Right lobe of liver (tissue), 6 donors: ENCODE results near the gene EMC10. TPM values are rescaled to one million over a fixed set of nuclear protein-coding genes. Genes with fewer than 3 reads are reported as not detected.

Experiments used
- ATAC-seq, 4 donors: fragments of 200-7000 bp; cut with Tn5 transposase; one replicate each; pipeline ENCODE4 v1.9.1; 2020; ENCODE audit warnings: mild to moderate bottlenecking in 4 of 4, moderate library complexity in 4 of 4
- DNase-seq, 3 donors: peaks; one replicate each; pipeline ENCODE4 v3.0.0-alpha.2; 2020
- H3K27ac ChIP-seq, 3 donors: fragments of 200-600 bp; one replicate each; pipeline ENCODE4 v1.8.0; 2022
- H3K27me3 ChIP-seq, 2 donors: fragments of 200-600 bp; one replicate each; pipeline ENCODE4 v1.8.0; 2022
- H3K36me3 ChIP-seq, 4 donors: fragments of 200-600 bp; sonication (generic) in 1 of 4; one replicate each; pipeline versions ENCODE4 v1.5.1 to v1.8.0; 2017 to 2022; ENCODE audit warnings: control low read depth in 1 of 4
- H3K4me1 ChIP-seq, 4 donors: fragments of 200-600 bp; sonication (generic) in 1 of 4; one replicate each; pipeline versions ENCODE4 v1.5.1 to v1.8.0; 2017 to 2022; ENCODE audit warnings: control low read depth in 1 of 4
- H3K4me3 ChIP-seq, 3 donors: fragments of 200-600 bp; one replicate each; pipeline ENCODE4 v1.8.0; 2022
- H3K9me3 ChIP-seq, 4 donors: fragments of 200-600 bp; sonication (generic) in 1 of 4; one replicate each; pipeline versions ENCODE4 v1.5.1 to v1.8.0; 2017 to 2022; ENCODE audit warnings: control low read depth in 1 of 4
- CTCF ChIP-seq, 4 donors: fragments of 200-600 bp in 3 of 4; fragments of 450-650 bp in 1 of 4; IDR thresholded peaks; one replicate each; pipeline versions ENCODE4 v1.5.1 to v1.8.0; 2016 to 2022; ENCODE audit warnings: antibody characterized with exemption in 4 of 4, mild to moderate bottlenecking in 2 of 4
- POLR2A ChIP-seq: fragments of 450-650 bp; IDR thresholded peaks from one replicate; pipeline ENCODE4 v1.6.1; 2017; ENCODE audit warnings: antibody characterized with exemption, mild to moderate bottlenecking
- WGBS: methylation state at CpG from one replicate; pipeline ENCODE4 v1.1.6; 2018; ENCODE audit warnings: low coverage, low lambda C conversion rate; ENCODE audit not compliant: insufficient coverage; ENCODE audit errors: missing lambda C conversion rate; 5-methylcytosine and 5-hydroxymethylcytosine counted together
- intact Hi-C, 2 donors: fragments of 100-400 bp; cut with DNase I; formaldehyde crosslinking; loops; one replicate each; pipeline versions ENCODE4 v1.11.2 to v1.14.1; 2022
- total RNA-seq, 6 experiments: library from RNA; depleted of rRNA in 2 of 6; stranded (reverse); fragments of >200 nt in 2 of 6; fragmentation: NEBNext Ultra II Directional in 3 of 6; extraction: Animal tissue kit (Norgen Biotek cat#: 25700) in 3 of 6; gene quantifications; one replicate each; pipeline versions ENCODE4 v1.1.0 to v1.2.4, GENCODE V29; 2016 to 2023
- donor health status: DM: no; HTN: yes; CAD: no.
- donor health status: DM: no; HTN: no; CAD: no.
- donor health status: DM: no; HTN: no; CAD: no.
- donor health status: DM: no; HTN: yes; CAD: no.
- donor health status: DM: no; HTN: yes; CAD: no.

Gene EMC10
- total RNA-seq, 6 experiments from 2014 or later, result 48.6 to 82.8 (median 74.2) TPM

GRCh38 chr19:50430888-50431342 is 45.4 kb upstream of the EMC10 start:
- 40% methylated on average over 13 of the region's 13 CpGs for WGBS
- intact Hi-C loops, result no loop called here
- Histone ChIP-seq H3K27me3 (no peaks in the 10 kb centered on the region), H3K9me3 (no peaks in the 10 kb centered on the region), H3K36me3 (no peaks in the 10 kb centered on the region), H3K4me3 (peak overlapping the region in 2 of 3 donors; percentile 51 to 59), H3K27ac (no peak overlapping the region), H3K4me1 (peaks cover 0 to 11% (median 2%) of the 10 kb centered on the region in 4 donors)
- TF ChIP-seq POLR2A, result no peak
- TF ChIP-seq CTCF (IDR thresholded peaks at IDR 0.05), result no peak
- DNase-seq (no peak), ATAC-seq (no peak)

GRCh38 chr19:50431343-50432220 is 44.7 kb upstream of the EMC10 start:
- H3K27me3 ChIP-seq, result no peaks in the 10 kb centered on the region
- no peaks in the 10 kb centered on the region for H3K36me3 ChIP-seq
- ATAC-seq, result peak; percentile 88 to 93 (median 92)
- WGBS, result under 1% methylated on average over 40 of the region's 54 CpGs
- peak; percentile 50 for TF ChIP-seq POLR2A
- no peak for TF ChIP-seq CTCF (IDR thresholded peaks at IDR 0.05)
- peaks cover 0 to 11% (median 2%) of the 10 kb centered on the region in 4 donors for H3K4me1 ChIP-seq
- no peaks in the 10 kb centered on the region for H3K9me3 ChIP-seq
- peak overlapping the region in 2 of 3 donors; percentile 37 to 60 for H3K27ac ChIP-seq
- intact Hi-C loops, result no loop called here
- peak overlapping the region; percentile 51 to 62 (median 59) for H3K4me3 ChIP-seq
- peak; percentile 82 to 83 (median 83) for DNase-seq

DNA sequence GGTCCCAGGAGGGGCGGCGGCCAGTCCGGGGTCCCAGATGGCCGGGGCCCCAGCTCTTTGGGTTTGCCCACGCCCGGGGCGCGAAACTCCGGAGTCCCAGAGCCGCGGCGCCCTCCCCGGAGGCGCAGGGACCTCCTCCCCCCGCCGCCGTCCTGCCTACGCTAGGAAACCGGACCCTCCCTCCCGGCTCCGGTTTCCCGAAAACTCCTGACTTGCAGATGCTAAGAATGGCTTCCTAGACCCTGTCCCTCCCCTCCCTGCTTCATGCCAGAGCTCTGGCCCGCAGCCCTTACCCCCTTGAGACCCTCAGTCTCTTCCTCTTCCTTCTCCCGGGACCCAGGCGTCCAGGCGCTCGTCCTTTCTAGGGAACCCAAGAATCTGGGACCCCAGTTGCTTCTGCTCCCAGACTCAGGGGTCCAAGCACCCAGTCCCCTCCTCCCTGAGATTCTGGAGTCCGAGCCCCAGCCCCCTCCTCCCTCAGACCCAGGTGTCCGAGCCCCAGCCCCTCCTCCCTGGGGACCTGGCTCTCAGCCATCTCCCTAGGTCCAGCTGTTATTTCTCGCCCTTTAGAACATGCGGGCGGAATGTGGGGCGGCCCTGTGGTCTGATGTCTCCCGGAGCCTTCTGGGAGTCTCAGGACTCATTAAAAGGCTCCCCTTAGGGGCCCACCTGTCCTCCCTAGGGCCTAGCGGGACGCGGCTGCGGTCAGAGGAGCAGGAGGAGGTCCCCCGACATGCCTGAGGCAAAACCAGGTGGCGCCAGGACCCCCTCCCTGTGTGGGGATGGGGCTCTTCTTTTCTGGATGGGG is 43.9 kb upstream of the EMC10 start, which contains the start of gene MYBPC2:
MYBPC2 (plus strand) TSS at position 672 of the 808 bp plus-strand sequence; CDS start at position 734, 62 bp downstream.
- peak within 1 kb of the TSS; percentile 51 to 62 (median 59) for H3K4me3 ChIP-seq
- WGBS, result 14% methylated on average over 9 of the region's 40 CpGs
- H3K36me3 ChIP-seq, result no peaks in the 10 kb centered on the region
- DNase-seq (no peak), ATAC-seq (peak in 3 of 4 donors; percentile 3 to 8 (median 4))
- no peaks in the 10 kb centered on the region for H3K9me3 ChIP-seq
- peaks cover 0 to 11% (median 2%) of the 10 kb centered on the region in 4 donors for H3K4me1 ChIP-seq
- H3K27me3 ChIP-seq, result no peaks in the 10 kb centered on the region
- intact Hi-C loops, result no loop called here
- TF ChIP-seq CTCF (IDR thresholded peaks at IDR 0.05) (no peak), POLR2A (no peak)
- H3K27ac ChIP-seq, result peak within 1 kb of the TSS in 2 of 3 donors; percentile 37 to 60
